GM12878 (cell line): ENCODE measurements around the gene ZNF841. TPM values are rescaled to one million over a fixed set of nuclear protein-coding genes. Genes with fewer than 3 reads are reported as not detected.

Experiments used
- ATAC-seq: fragments of 200-7000 bp; cut with Tn5 transposase; 3 replicates; pipeline ENCODE4 v1.9.1; 2020; ENCODE audit warnings: mild to moderate bottlenecking, moderate library complexity
- BruUV-seq: library from RNA; stranded (reverse); fragments of 400-500 nt; replicated peaks from 2 replicates; lab custom pipeline; 2021; lab: Mats Ljungman, UMichigan
- CTCF ChIA-PET: fragments of 300-600 bp; sonication (Branson Sonifier 250); formaldehyde crosslinking; extraction: SDS; loops from one replicate; lab custom pipeline; 2021; ENCODE audit warnings: inconsistent platforms; lab: Yijun Ruan, JAX
- POLR2A ChIA-PET: fragments of 350-600 bp; formaldehyde crosslinking; extraction: SDS; loops from one replicate; lab custom pipeline; 2021; ENCODE audit warnings: inconsistent platforms; lab: Charles Lee
- RAD21 ChIA-PET: fragments of 300-600 bp; sonication (Branson Sonifier 250); formaldehyde crosslinking; loops from one replicate; lab custom pipeline; 2023; ENCODE audit warnings: antibody characterized with exemption; ENCODE audit not compliant: unreplicated experiment; lab: Charles Lee
- SMC1A ChIA-PET: fragments of 300-600 bp; sonication (Branson Sonifier 250); formaldehyde crosslinking; loops from one replicate; lab custom pipeline; 2023; ENCODE audit not compliant: unreplicated experiment, uncharacterized antibody; lab: Charles Lee
- DNase-seq: peaks from one replicate; pipeline ENCODE4 v3.0.0-alpha.2; 2011; ENCODE audit warnings: low read depth, low spot score
- FAIRE-seq: peaks from 3 replicates; lab custom pipeline; 2011; peaks lifted over from hg19 to GRCh38; lab: Jason Lieb, UNC
- H2AFZ ChIP-seq: 2 replicates; pipeline ENCODE4 v1.6.0; 2011; ENCODE audit warnings: low read depth, low read length, control low read depth; ENCODE audit not compliant: control insufficient read depth
- H3K27ac ChIP-seq: 2 replicates; pipeline ENCODE4 v1.5.1; 2011; ENCODE audit warnings: control low read depth; ENCODE audit not compliant: control insufficient read depth, insufficient read depth
- H3K27me3 ChIP-seq, 2 experiments: replicated peaks in 1 of 2; 2 replicates each; pipeline versions ENCODE4 v1.6.0 to v1.6.1; 2011; ENCODE audit warnings: low read length in 1 of 2; ENCODE audit not compliant: control insufficient read depth in 2 of 2, insufficient read depth in 2 of 2
- H3K36me3 ChIP-seq, 2 experiments: 2 replicates each; pipeline ENCODE4 v1.5.1; 2011; ENCODE audit warnings: low read length in 1 of 2; ENCODE audit not compliant: control insufficient read depth in 2 of 2, insufficient read depth in 2 of 2
- H3K4me1 ChIP-seq: 2 replicates; pipeline ENCODE4 v1.6.1; 2011; ENCODE audit warnings: mild to moderate bottlenecking, low read length, moderate library complexity, mixed read lengths; ENCODE audit not compliant: control insufficient read depth, insufficient read depth
- H3K4me2 ChIP-seq: 2 replicates; pipeline ENCODE4 v1.6.0; 2011; ENCODE audit warnings: control low read depth; ENCODE audit not compliant: control insufficient read depth, insufficient read depth
- H3K4me3 ChIP-seq: fragments of 200-600 bp; sonication (generic); 2 replicates; pipeline ENCODE4 v1.5.1; 2016
- H3K79me2 ChIP-seq: 2 replicates; pipeline ENCODE4 v1.6.0; 2011; ENCODE audit warnings: low read length; ENCODE audit not compliant: control insufficient read depth, insufficient read depth
- H3K9ac ChIP-seq: 2 replicates; pipeline ENCODE4 v1.8.0; 2011; ENCODE audit warnings: low read length, control low read depth, mixed read lengths; ENCODE audit not compliant: control insufficient read depth, insufficient read depth
- H3K9me3 ChIP-seq: replicated peaks from 3 replicates; pipeline ENCODE4 v1.5.1; 2011; ENCODE audit warnings: mild to moderate bottlenecking, low read length; ENCODE audit not compliant: control insufficient read depth, insufficient read depth
- H4K20me1 ChIP-seq: 2 replicates; pipeline ENCODE4 v1.6.0; 2011; ENCODE audit not compliant: control insufficient read depth, insufficient read depth
- BCLAF1 ChIP-seq: fragments of 450-650 bp; IDR thresholded peaks from 2 replicates; pipeline ENCODE4 v1.6.1; 2017; ENCODE audit warnings: antibody characterized with exemption, mild to moderate bottlenecking, moderate library complexity
- CBFB ChIP-seq: IDR thresholded peaks from 2 replicates; pipeline ENCODE4 v1.6.1; 2016; ENCODE audit warnings: antibody characterized with exemption, low read depth
- CTCF ChIP-seq, 3 experiments: IDR thresholded peaks in 2 of 3; conservative IDR thresholded peaks in 1 of 3; 2 replicates each; pipeline ENCODE4 v1.5.1; 2011; ENCODE audit warnings: low read depth in 3 of 3, low read length in 3 of 3, mild to moderate bottlenecking in 3 of 3, control low read depth in 2 of 3, moderate library complexity in 2 of 3, inconsistent platforms in 1 of 3, mixed read lengths in 1 of 3; ENCODE audit not compliant: control insufficient read depth in 2 of 3, insufficient read depth in 1 of 3; ENCODE audit errors: extremely low read depth in 1 of 3
- KAT2A ChIP-seq: conservative IDR thresholded peaks from 2 replicates; pipeline ENCODE4 v1.6.1; 2011; ENCODE audit warnings: low read depth, low read length; ENCODE audit not compliant: control insufficient read depth
- KLF5 ChIP-seq: fragments of 450-650 bp; IDR thresholded peaks from 2 replicates; pipeline ENCODE4 v1.6.1; 2014; ENCODE audit warnings: mild to moderate bottlenecking; ENCODE audit not compliant: partially characterized antibody
- MLLT1 ChIP-seq: fragments of 450-650 bp; IDR thresholded peaks from 2 replicates; pipeline ENCODE4 v1.6.1; 2016; ENCODE audit warnings: mild to moderate bottlenecking
- MTA3 ChIP-seq: IDR thresholded peaks from 2 replicates; pipeline ENCODE4 v1.6.1; 2012; ENCODE audit warnings: low read length, inconsistent platforms, borderline replicate concordance
- MXI1 ChIP-seq: fragments of 150-350 bp; IDR thresholded peaks from 2 replicates; pipeline ENCODE4 v1.6.1; 2011; ENCODE audit warnings: low read depth, mild to moderate bottlenecking, inconsistent platforms, low read length, improper control_type of control experiment
- PRDM15 ChIP-seq: fragments of 450-650 bp; formaldehyde crosslinking; IDR thresholded peaks from 2 replicates; pipeline ENCODE4 v1.4.0; 2020; ENCODE audit warnings: mild to moderate bottlenecking, moderate library complexity
- SIN3A ChIP-seq: IDR thresholded peaks from 2 replicates; pipeline ENCODE4 v1.6.1; 2012; ENCODE audit warnings: low read depth, low read length, improper control_type of control experiment
- SMARCA5 ChIP-seq: fragments of 450-650 bp; IDR thresholded peaks from 2 replicates; pipeline ENCODE4 v1.6.1; 2017; ENCODE audit warnings: mild to moderate bottlenecking
- TCF7 ChIP-seq: IDR thresholded peaks from 2 replicates; pipeline ENCODE4 v1.6.1; 2014; ENCODE audit warnings: antibody characterized with exemption, borderline replicate concordance
- WRNIP1 ChIP-seq: IDR thresholded peaks from 2 replicates; pipeline ENCODE4 v1.6.1; 2011; ENCODE audit warnings: low read depth, low read length, improper control_type of control experiment, borderline replicate concordance
- WGBS: methylation state at CpG from one replicate; pipeline ENCODE4 v1.1.6; 2016; ENCODE audit warnings: low lambda C conversion rate; ENCODE audit not compliant: insufficient replicate concordance, insufficient coverage; ENCODE audit errors: missing lambda C conversion rate; 5-methylcytosine and 5-hydroxymethylcytosine counted together
- in situ Hi-C: fragments of 300-500 bp; cut with MboI; formaldehyde crosslinking; loops from 9 replicates; pipeline ENCODE4 v1.14.3; 2018; ENCODE audit warnings: mixed read lengths
- intact Hi-C: fragments of 100-400 bp; cut with micrococcal nuclease; formaldehyde crosslinking; loops from one replicate; pipeline ENCODE4 v1.14.2; 2022; ENCODE audit not compliant: unreplicated experiment
- polyA plus RNA-seq, 11 experiments: library from polyadenylated mRNA; depleted of rRNA in 4 of 11; unstranded in 6 of 11; stranded (reverse) in 5 of 11; fragments of >200 nt; fragmentation: Nextera tagmentation in 4 of 11; fragmentation: Illumina TruSeq in 1 of 11; extraction: Ambion mirVana in 4 of 11; extraction: Trizol in 1 of 11; gene quantifications; 1 replicate in 1 of 11; 2 replicates in 10 of 11; pipeline versions ENCODE4 v1.2.1 to v1.2.3, GENCODE V29; 2011 to 2016; ENCODE audit warnings: inconsistent platforms in 2 of 11, missing spikeins in 2 of 11, low read depth in 1 of 11
- total RNA-seq, 4 experiments: library from RNA; depleted of rRNA in 3 of 4; stranded (reverse); fragments of >200 nt in 3 of 4; fragmentation: Illumina TruSeq in 1 of 4; extraction: Trizol in 1 of 4; gene quantifications; 2 replicates each; pipeline versions ENCODE4 v1.2.1 to v1.2.3, GENCODE V29; 2013 to 2021

ZNF841 gene
- total and polyA plus RNA-seq, 10 of the 15 experiments (the other 5 are each of a cell fraction or from before 2014, with no cell fraction given), result 1.4 to 15.0 (median 8.2) TPM

GRCh38 chr19:52039169-52039568, 56.4 kb downstream of the ZNF841 start:
- BruUV-seq, result no TSS peak
- FAIRE-seq, result no peak
- H3K4me2 ChIP-seq, result no peak overlapping the region
- no peaks in the 10 kb centered on the region for H3K4me1 ChIP-seq
- intact Hi-C loops, result no loop called here
- TF ChIP-seq CTCF (IDR thresholded peaks at IDR 0.05 in 2 of 3, conservative IDR thresholded peaks at IDR 0.05 in 1 of 3; ENCODE audit: control insufficient read depth in 2 of 3, extremely low read depth in 1 of 3, insufficient read depth in 1 of 3, low read depth in 3 of 3, low read length in 3 of 3), result no peak
- TF ChIP-seq SMARCA5, result no peak
- no peak for TF ChIP-seq MTA3
- no peak for TF ChIP-seq BCLAF1
- TF ChIP-seq PRDM15, result no peak
- no peak for TF ChIP-seq MXI1
- no peak for TF ChIP-seq MLLT1
- no peak for TF ChIP-seq CBFB
- TF ChIP-seq KLF5, result no peak
- no peak for TF ChIP-seq SIN3A
- TF ChIP-seq KAT2A, result no peak
- no peak for TF ChIP-seq WRNIP1
- no peak for TF ChIP-seq TCF7
- no peaks in the 10 kb centered on the region for H3K27me3 ChIP-seq
- ChIA-PET CTCF (no interaction called here), RAD21 (no interaction called here), SMC1A (no interaction called here), POLR2A (no interaction called here)
- no peaks in the 10 kb centered on the region for H3K79me2 ChIP-seq
- DNase-seq, result no peak
- ATAC-seq, result no peak
- no peak overlapping the region for H3K27ac ChIP-seq
- H3K4me3 ChIP-seq, result no peak overlapping the region
- H3K9ac ChIP-seq, result no peak overlapping the region
- H3K36me3 ChIP-seq, result peaks cover 7 to 35% of the 10 kb centered on the region in 2 experiments
- 96% methylated on average over 4 of the region's 4 CpGs for WGBS
- H2AFZ ChIP-seq, result no peak overlapping the region
- in situ Hi-C loops, result no loop called here
- H4K20me1 ChIP-seq, result no peaks in the 10 kb centered on the region
- peaks cover 28% of the 10 kb centered on the region for H3K9me3 ChIP-seq
